GM19372 (cell line): Measurements from ENCODE around the gene CHST3.
"Not testable (repeated sequence)": the region's sequence is repeated elsewhere in the genome, so short reads cannot be mapped to it uniquely, and the experiment has no call there.

ENCODE experiments used
- ATAC-seq: cut with Tn5 transposase; IDR thresholded peaks from one replicate; pipeline ENCODE4 v1.9.1; 2021; ENCODE audit warnings: mild to moderate bottlenecking, low read depth, moderate library complexity; ENCODE audit not compliant: unreplicated experiment

The CHST3 gene

DNA sequence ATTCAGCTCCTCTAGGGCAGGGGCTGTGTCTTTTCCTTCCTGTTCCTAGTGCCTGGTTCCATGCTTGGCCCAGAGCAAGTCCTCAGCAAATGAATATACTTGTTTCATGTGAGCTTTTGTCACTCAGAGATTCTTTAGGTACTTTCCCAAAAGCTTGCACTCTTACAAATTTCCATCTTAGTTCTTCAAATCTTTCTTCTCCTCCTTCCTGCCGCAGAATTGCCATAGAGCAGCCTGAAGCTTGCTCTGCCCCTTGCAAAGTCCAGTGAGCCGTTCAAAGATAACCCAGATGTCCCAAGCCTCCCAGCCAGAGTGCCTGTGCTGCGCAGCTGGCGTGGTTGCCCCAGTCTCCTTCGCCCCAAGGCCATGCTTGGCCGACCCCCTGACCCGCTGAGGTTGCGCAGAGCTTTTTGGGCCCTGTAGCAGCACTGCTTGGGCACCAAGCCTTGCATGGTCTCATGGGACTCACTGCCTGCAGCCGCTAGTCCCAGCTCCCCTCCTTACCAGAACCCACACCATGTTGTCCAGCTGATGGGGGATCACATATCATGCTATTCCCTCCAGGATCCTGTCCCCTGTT, 20.7 kb downstream of the CHST3 start:
- ATAC-seq, result no peak

DNA sequence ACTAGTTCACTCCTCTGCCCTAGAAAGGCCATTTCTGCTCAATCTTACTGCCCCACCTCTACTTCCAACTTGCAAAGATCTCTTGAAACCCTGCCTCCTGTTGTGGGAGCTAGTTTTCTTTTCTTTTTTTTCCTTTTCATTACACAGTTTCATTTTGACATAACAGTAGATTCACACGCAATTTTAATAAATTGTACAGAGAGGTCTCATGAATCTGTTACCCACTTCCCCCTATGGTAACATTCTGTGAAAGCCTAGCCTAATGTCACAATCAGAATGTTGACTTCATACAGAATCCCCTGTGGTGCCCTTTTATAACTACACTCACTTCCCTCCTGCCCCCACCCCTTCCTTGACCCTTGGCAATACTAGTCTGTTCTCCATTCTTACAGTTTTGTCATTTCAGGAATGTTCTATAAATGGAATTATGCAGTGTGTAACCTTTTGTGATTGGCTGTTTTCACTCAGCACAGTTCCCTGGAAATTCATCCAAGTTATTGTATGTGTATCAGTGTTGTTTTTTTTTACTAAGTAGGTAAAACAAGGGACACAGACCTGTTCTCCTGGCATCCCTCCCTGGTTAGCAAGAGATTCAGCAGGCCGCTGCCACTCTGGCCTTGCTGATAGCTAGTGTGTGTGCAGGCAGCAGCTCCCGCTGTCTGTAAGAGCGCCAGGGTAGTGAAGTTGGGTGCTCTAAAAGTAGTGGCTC, 21.5 kb downstream of the CHST3 start:
- no peak for ATAC-seq

DNA sequence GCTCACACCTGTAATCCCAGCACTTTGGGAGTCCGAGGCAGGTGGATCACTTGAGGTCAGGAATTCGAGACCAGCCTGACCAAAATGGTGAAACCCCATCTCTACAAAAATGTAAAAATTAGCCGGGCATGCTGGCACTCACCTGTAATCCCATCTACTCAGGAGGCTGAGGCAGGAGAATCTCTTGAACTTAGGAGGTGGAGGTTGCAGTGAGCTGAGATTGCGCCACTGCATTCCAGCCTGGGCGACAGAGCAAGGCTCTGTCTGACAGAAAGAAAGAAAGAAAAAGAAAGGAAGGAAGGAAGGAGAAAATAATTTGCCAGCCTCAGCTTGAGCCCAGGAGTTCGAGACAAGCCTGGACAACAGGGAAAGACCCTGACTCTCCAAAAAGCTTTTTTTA, 24.7 kb downstream of the CHST3 start:
- ATAC-seq, result not testable (repeated sequence)

DNA sequence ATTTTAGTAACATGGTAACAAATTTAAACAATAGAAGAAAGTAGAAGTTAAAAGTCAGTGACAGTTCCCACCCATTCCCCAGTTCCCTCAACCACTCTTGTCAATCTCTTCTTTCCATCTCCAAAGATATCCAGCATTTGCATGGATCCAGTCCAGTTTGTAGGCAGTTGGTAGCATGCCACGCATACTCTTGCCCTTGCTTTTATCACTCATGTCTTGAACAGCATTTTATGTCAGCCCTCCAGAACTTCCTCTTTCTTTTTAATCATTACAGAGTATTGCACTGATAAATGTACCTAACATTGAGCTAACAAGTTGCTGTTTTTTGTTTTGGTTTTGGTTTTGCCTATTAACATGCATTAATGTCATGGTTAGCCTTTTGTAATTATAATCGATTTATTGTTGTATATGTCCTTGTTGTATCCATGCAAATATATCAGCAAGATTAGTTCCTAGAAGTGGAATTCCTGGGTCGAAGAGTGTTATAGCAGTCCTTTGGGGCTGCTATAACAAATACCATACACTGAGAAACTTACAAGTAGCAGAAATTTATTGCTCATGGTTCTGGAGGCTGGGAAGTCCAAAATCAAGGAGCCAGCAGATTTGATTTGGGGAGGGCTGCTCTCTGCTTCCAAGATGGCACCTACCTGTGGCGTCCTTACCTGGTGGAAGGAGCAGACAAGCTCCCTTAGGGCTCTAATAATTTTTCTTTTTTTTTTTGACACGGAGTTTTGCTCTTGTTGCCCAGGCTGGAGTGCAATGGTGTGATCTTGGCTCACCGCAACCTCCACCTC, 25.7 kb downstream of the CHST3 start:
- no peak for ATAC-seq

DNA sequence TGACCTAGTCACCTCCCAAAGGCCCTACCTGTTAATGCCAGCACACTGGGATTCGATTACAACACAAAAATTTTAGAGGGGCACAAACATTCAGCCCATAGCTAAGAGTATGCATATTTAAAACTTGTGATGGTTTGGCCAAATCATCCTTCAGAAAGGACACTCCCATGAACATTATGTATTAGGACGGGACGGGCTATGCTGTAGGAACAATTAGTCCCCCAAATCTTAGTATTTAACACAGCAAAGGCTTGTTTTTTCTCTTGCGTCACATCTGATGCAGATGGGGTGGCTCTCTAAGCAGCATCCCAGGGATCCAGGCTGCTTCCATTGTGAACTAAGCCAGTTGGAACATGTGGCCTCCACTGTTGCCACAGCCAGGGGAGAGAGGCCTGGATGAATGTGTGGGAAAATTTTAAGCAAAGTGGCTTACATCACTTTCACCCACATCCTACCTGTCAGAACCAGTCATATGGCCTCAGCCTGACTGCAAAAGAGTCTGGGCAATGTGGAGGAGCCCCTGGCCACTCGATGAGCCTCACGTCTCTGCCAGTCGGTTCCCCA, 26.6 kb downstream of the CHST3 start:
- ATAC-seq, result no peak

DNA sequence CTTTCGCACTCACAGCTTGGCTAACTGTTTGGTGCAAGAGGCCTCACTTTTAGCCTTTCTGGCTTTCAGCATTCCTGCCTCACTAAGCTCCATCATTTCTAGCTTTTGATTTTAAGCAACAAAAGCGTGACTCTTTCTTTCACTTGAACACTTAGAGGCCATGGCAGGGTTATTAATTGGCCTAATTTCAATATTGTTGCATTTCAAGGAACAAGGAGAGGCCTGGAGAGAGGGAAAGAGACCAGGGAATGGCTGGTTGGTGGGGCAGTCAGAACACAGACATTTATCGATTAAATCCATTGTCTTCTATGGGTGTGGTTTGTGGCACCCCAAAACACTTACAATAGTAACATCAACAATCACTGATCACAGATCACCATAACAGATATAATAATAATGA, 31.3 kb downstream of the CHST3 start:
- ATAC-seq, result no peak

DNA sequence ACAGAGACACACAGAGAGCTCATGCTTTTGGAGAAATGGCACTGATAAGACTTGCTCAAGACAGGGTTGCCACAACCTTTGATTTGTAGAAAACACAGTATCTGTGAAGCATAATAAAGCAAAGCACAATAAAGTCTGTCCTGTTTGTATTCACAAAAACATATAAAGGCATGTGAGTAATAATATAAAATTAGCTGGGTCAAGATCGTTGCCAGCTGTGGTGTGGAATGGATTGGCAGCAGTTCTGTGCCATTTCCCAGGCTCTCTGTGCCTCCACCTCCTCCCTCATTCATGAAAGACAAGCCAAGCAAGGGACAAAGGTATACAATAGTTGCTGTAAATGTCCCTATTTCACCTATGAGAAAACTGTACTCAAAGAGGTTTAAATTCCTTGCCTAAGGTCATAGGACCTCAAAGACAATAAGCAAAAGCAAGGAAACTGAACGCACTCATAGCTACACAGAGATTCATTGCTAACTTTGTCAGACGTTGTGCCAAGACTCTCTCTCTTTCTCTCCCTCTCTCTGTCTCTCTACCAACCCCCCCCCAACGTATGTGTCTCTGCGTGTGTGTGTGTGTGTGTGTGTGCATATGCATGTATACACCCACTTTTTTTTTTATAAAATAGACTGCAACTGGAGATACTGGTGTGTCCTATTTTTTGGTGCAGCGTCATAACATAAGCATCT, 31.8 kb downstream of the CHST3 start:
- ATAC-seq, result no peak

DNA sequence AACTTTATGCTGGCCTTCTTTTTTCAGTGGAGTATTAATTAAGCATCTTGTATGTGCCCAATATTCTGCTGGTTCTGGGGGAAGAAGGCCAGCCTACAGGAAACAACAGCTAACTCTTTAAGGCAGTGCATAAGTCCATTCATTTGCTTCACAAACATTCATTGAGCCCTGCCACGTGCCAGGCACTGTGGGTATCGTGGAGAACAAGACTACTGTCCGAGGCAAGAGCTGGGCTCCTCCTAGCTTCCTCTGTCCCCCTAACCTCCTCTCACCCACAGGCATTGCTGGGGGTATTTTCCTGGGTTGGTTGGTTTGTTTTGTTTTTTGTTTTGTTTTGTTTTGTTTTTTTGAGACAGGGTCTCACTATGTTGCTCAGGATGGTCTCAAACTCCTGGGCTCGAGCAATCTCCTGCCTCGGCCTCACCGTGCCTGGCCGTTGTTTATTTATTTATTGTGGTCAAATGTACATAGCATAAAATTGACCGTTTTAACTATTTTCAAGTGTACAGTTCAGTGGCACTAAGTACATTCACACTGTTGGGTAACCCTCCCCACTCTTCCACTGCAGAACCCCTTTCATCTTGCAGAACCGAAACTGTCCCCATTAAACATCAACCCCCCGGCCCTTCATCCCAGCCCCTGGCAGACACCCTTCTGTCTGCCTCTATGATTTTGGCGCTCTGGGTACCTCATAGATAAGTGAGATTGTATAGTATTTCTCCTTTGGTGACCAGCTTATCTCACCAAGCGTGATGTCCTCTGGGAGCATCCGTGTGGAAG, 32.6 kb downstream of the CHST3 start:
- ATAC-seq, result no peak

DNA sequence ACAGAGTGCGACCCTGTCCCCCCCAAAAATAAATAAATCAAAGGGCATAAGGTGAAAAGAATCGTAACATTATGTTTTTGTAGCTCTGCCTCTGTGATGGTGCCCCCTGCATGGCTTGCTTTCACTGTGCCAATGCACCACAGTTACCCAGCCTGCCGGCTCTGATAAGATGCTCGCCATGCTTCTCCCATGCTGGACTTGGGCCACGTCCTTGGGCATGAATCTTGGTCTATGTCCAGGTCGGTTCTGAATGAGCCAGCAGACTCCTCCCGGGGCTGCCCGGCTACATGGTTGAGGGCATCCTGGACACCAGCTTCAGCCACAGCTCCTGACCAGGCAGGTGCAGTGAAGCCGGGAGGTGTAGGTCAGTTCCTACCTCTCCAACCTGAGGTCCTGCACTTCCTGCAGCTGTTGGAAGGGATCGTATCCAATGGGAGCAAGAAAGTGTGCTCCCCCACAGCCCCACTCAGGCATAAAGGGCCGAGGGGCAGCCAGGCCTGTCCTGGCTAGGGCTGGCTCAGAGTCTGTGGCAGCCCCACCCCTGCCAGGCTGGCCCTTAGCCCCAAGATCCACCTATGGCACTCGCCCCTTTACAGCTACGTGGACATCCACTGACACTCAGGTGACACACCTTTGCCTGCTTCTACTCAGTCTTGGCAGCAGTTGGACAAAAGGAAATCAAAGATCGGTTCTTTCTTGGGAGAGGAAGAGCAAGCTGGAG, 34.1 kb downstream of the CHST3 start:
- no peak for ATAC-seq

DNA sequence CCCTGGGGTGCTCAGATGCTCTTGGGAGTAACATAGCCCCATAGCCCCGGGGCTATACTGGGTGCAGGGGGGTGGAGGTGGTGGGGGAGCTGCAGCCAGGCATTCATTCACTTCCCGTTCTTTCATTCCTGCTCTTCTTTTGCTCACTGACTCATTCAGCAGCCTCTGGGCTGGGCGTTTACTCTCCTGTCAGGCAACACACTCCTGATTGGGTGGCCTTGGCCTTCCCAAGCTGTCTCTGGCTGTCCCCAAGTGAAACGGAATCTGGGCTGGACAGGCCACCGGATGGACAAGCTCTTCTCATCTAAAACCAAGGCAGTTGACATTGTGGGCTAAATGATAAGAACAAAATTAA, 34.6 kb downstream of the CHST3 start:
- no peak for ATAC-seq

DNA sequence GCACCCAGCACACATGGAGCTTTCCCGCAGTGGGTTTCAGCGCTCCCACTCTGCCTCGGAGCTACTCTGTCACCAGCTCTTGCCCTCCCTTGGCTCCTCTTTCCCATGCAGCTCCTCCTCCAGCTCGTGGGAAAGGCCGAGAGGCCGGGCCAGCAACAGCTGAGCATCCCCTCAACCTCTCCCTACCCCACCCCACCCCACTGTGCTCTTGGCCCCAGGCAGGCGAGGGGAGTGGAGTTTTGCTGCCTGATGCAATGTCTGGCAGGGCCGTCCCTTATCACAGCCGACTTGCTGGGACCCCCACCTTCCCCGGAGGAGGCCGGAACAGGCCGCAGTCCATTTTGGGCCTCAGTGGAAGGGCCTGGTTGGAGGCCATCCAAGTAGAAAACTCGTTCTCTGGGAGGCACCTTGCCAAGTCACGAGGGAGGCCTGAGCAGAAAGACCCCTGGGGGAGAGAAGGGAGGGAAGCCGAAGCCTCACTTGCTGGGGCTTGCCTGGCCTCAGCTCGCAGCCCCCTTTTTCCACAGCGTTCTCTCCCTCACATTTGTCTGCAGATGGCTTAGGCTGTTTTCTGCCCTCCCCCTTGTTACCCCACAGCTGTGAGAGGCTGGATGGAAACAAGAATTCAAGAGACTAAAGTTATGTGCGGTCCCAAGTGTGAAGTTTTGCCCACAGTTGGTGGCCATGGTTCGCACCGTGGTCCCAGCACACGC, 35.3 kb downstream of the CHST3 start:
- no peak for ATAC-seq

DNA sequence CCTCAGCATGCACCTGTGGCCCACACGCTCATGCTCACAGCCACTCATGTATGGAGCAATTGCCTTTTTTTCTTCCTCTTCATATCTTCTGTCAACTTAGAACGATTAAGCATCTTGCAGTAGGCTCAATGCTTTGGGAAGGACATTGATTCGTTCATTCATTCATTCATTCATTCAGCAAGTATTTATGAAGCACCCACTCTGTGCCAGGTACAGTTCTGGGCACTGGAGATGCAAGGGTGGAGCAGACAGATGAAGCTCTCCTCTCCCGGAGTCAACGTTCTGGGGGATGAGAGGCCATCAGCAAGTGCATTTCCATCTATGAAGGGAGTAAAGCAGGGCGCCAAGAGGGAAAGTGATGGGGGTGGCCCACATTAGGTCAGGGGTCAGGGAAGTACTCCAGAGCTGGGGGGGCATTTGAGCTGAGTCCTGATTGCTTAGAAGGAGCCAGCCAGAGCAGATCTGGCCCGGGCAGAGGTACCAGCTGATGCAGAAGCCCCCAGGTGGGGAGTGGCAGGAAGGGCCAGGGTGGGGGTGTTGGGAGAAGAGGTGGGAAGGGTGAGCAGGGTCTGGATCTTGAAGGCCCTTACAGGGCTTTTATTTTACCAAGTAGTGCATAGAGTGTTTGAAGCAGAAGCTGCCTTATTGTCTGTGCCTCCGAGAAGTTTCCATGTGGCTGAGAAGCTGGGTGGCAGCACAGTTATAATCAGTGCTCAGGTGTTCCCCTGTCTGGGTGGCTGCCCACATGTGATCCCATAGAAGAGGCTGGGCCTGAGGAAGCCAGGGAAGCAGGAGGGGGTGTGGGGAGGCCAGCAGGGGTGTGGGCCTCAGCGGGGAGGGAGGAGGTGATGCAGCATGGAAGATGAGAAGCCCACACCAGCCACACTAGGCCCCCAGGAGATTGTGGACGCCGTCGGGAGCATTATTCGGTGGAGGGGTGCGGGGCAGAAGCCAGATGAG, 36.2 kb downstream of the CHST3 start:
- no peak for ATAC-seq

DNA sequence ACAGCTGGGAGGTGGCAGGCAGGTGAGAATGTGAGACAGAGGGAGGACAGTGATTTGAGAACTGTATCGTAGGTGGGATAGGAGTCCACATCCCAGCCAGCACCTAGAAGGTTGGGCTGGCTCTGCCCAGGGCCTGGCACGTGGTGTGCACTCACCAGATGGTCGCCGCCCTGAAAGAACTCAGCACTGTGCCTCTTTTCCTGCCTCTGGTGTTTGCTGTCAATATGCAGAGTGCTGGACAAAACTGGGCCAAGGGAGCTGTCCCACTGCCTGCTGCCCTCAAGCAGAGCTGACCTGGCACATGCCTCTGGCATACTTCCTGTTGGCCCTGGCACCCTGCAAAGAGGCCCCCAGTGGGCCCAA, 36.8 kb downstream of the CHST3 start:
- no peak for ATAC-seq

DNA sequence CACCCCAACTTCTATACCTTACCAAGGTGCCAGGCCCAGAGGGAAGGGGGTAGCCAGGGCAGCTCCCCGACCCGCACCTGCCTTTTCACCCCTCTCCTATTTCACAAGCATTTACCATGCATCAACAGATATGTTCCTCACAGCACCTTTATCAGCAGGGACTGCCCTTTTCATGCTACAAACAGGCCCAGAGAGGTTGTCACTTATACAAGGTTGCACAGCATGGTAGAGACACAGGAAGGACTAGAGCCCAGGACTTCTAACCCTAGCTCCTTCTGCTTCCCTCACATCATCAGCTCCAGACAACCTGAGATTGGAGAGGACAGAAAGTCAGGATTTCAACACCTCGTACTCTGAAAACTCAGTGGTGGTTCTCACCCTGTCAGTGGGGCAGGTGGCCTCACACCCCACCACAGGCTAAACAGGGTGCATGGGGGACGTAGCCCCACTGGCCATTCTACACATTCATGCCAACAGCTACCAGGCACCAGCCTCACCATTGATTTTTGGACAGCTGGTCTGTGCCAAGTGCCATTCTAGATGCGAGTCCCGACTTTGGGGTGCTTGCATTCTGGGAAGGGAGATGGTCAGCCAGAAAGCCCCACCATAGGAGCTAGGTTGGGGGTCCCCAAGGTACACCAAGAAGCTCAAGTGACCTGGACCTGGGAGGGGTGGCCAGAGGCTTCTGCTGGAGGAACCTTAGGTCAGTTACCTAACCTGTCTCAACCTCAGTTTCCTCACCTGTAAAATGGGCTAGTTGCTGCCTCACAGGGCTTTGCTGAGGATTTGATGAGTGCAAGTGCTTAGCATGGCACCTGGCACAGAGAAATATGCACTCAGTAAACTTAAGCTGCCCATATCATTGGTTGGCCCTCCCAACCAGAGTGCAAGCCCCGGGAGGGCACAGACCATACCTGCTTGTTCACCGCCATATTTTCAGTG, 38.4 kb downstream of the CHST3 start:
- no peak for ATAC-seq

DNA sequence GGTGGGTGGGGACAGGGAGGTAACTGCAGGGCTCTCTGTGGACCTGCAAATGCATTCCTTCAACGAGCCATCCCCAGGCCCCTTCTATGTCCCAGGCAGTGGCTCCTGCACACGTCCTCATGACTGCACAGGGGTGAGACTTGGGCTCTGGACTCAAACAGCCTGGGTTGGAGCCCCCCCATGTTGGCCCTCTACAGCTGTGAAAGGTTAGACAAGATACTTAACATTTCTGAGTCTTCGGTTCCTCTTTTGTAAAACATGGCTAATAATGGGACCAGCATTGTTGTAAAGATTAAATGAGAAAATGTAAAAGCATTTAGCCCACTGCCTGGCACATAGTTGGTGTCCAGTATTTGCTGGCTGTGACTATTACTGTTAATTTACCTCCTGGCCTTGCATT, 41.8 kb downstream of the CHST3 start:
- no peak for ATAC-seq

DNA sequence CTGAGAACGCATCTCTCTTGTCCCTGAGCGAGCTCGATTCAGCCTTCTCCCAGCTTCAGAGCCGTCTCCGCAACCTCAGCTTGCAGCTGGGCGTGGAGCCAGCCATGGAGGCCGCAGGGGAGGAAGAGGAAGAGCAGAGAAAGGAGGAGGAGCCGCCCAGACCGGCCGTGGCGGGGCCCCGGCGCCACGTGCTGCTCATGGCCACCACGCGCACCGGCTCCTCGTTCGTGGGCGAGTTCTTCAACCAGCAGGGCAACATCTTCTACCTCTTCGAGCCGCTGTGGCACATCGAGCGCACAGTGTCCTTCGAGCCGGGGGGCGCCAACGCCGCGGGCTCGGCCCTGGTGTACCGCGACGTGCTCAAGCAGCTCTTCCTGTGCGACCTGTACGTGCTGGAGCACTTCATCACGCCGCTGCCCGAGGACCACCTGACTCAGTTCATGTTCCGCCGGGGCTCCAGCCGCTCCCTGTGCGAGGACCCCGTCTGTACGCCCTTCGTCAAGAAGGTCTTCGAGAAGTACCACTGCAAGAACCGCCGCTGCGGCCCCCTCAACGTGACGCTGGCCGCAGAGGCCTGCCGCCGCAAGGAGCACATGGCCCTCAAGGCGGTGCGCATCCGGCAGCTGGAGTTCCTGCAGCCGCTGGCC, 43.2 kb downstream of the CHST3 start:
- no peak for ATAC-seq
